PC-3 (cell line): ENCODE measurements around the gene TSPAN17. TPM values are rescaled to one million over a fixed set of nuclear protein-coding genes. Genes with fewer than 3 reads are reported as not detected.

Experiments
- ATAC-seq: fragments of 200-7000 bp; cut with Tn5 transposase; 2 replicates; pipeline ENCODE4 v1.9.1; 2020; ENCODE audit warnings: mild to moderate bottlenecking, moderate library complexity
- BruUV-seq: library from RNA; stranded (reverse); fragments of 400-500 nt; replicated peaks from 2 replicates; lab custom pipeline; 2021; lab: Mats Ljungman, UMichigan
- CTCF ChIA-PET: fragments of 300-600 bp; sonication (Branson Sonifier 250); formaldehyde crosslinking; loops from one replicate; lab custom pipeline; 2022; ENCODE audit warnings: antibody characterized with exemption; lab: Charles Lee
- POLR2A ChIA-PET: fragments of 300-600 bp; sonication (Branson Sonifier 250); formaldehyde crosslinking; loops from one replicate; lab custom pipeline; 2022; ENCODE audit warnings: antibody characterized with exemption; ENCODE audit not compliant: unreplicated experiment; lab: Charles Lee
- DNase-seq: peaks from one replicate; pipeline ENCODE4 v3.0.0-alpha.2; 2015
- H2AFZ ChIP-seq: fragments of 300-600 bp; sonication (generic); 2 replicates; pipeline ENCODE4 v1.6.0; 2016; ENCODE audit warnings: antibody characterized with exemption, low read length
- H3F3A ChIP-seq: fragments of 300-600 bp; sonication (generic); one replicate; pipeline ENCODE4 v1.6.0; 2017; ENCODE audit warnings: antibody characterized with exemption, low read length, control low read depth, mild to moderate bottlenecking; ENCODE audit not compliant: unreplicated experiment
- H3K27ac ChIP-seq: fragments of 300-600 bp; sonication (generic); 2 replicates; pipeline ENCODE4 v1.5.1; 2016; ENCODE audit warnings: mild to moderate bottlenecking, low read length
- H3K27me3 ChIP-seq: fragments of 300-600 bp; sonication (generic); 2 replicates; pipeline ENCODE4 v1.6.1; 2016; ENCODE audit warnings: low read length, mixed read lengths
- H3K36me3 ChIP-seq: fragments of 300-600 bp; sonication (generic); 2 replicates; pipeline ENCODE4 v1.6.1; 2016; ENCODE audit warnings: low read depth, mixed run types, low read length, mixed read lengths
- H3K4me1 ChIP-seq: fragments of 300-600 bp; sonication (generic); 2 replicates; pipeline ENCODE4 v1.5.1; 2016; ENCODE audit warnings: low read length; ENCODE audit not compliant: insufficient read depth
- H3K4me2 ChIP-seq: fragments of 300-600 bp; sonication (generic); 2 replicates; pipeline ENCODE4 v1.6.0; 2016; ENCODE audit warnings: low read length
- H3K4me3 ChIP-seq: fragments of 300-600 bp; sonication (generic); 2 replicates; pipeline ENCODE4 v1.5.1; 2016; ENCODE audit warnings: mild to moderate bottlenecking, low read length, mixed read lengths
- H3K79me2 ChIP-seq: fragments of 300-600 bp; sonication (generic); 2 replicates; pipeline ENCODE4 v1.6.1; 2017; ENCODE audit warnings: low read length, mixed read lengths
- H3K9ac ChIP-seq: fragments of 300-600 bp; sonication (generic); 2 replicates; pipeline ENCODE4 v1.6.0; 2016; ENCODE audit warnings: mild to moderate bottlenecking, low read length
- H3K9me2 ChIP-seq: fragments of 300-600 bp; sonication (generic); replicated peaks from 2 replicates; pipeline ENCODE4 v1.6.1; 2016; ENCODE audit warnings: mixed run types, low read length, mixed read lengths
- H3K9me3 ChIP-seq: fragments of 300-600 bp; sonication (generic); 2 replicates; pipeline ENCODE4 v1.6.1; 2016; ENCODE audit warnings: low read length, mixed read lengths
- H4K20me1 ChIP-seq: fragments of 300-600 bp; sonication (generic); 2 replicates; pipeline ENCODE4 v1.6.1; 2016; ENCODE audit warnings: low read length, mixed read lengths
- CTCF ChIP-seq: fragments of 300-600 bp; sonication (generic); conservative IDR thresholded peaks from 2 replicates; pipeline ENCODE4 v1.5.1; 2017; ENCODE audit warnings: antibody characterized with exemption, low read depth, mild to moderate bottlenecking, low read length
- EZH2 ChIP-seq: fragments of 300-600 bp; sonication (generic); IDR thresholded peaks from one replicate; pipeline ENCODE4 v1.6.1; 2017; ENCODE audit warnings: antibody characterized with exemption, mild to moderate bottlenecking, low read length; ENCODE audit not compliant: unreplicated experiment
- EZH2phosphoT487 ChIP-seq: fragments of 300-600 bp; sonication (generic); IDR thresholded peaks from 2 replicates; pipeline ENCODE4 v1.6.1; 2018; ENCODE audit warnings: mild to moderate bottlenecking, antibody characterized with exemption, low read length, borderline replicate concordance
- intact Hi-C: fragments of 100-400 bp; cut with micrococcal nuclease; formaldehyde crosslinking; loops from 2 replicates; pipeline ENCODE4 v1.9.0; 2023
- total RNA-seq: library from RNA; depleted of rRNA; stranded (reverse); fragments of >200 nt; gene quantifications from 2 replicates; pipeline ENCODE4 v1.2.3, GENCODE V29; 2014

TSPAN17 gene
- total RNA-seq, 1 experiment from 2014 or later: 47.3 TPM

GRCh38 chr5:176627582-176627981 is 19.7 kb upstream of the TSPAN17 start:
- no peak for DNase-seq
- Histone ChIP-seq H3K79me2 (no peaks in the 10 kb centered on the region), H3K4me2 (no peak overlapping the region), H3F3A (no peaks in the 10 kb centered on the region), H2AFZ (no peak overlapping the region), H3K27ac (no peak overlapping the region), H3K9me3 (no peaks in the 10 kb centered on the region), H3K9ac (no peak overlapping the region), H3K36me3 (no peaks in the 10 kb centered on the region), H3K27me3 (peaks cover 7% of the 10 kb centered on the region; the same call in 1 of the 2 replicates), H4K20me1 (no peaks in the 10 kb centered on the region), H3K9me2 (no peaks in the 10 kb centered on the region), H3K4me3 (no peak overlapping the region), H3K4me1 (peaks cover 42% of the 10 kb centered on the region)
- no peak for ATAC-seq
- ChIA-PET CTCF (no interaction called here), POLR2A (no interaction called here)
- no TSS peak for BruUV-seq
- no peak for TF ChIP-seq EZH2
- intact Hi-C loops: no loop called here

- Histone ChIP-seq H3K4me2 (no peak overlapping the region), H3K9me3 (no peaks in the 10 kb centered on the region), H3F3A (no peaks in the 10 kb centered on the region), H3K4me3 (no peak overlapping the region), H3K4me1 (peaks cover 42% of the 10 kb centered on the region), H3K9me2 (no peaks in the 10 kb centered on the region), H3K36me3 (no peaks in the 10 kb centered on the region), H3K27ac (no peak overlapping the region), H2AFZ (no peak overlapping the region), H4K20me1 (no peaks in the 10 kb centered on the region), H3K27me3 (peaks cover 13% of the 10 kb centered on the region; the same call in 1 of the 2 replicates), H3K79me2 (no peaks in the 10 kb centered on the region), H3K9ac (no peak overlapping the region)
- intact Hi-C loops: no loop called here
- no peak for ATAC-seq
- peak; percentile 37 for DNase-seq
- ChIA-PET POLR2A (interaction anchor here (0.7 kb wide), 1 partner anchor 728 kb away, joined by 7 read pairs; no protein-coding TSS in a partner anchor), CTCF (no interaction called here)
- no TSS peak for BruUV-seq
- TF ChIP-seq CTCF: no peak
Observed at GRCh38 chr5:176628406-176629228, 18.7 kb upstream of the TSPAN17 start.

- peak overlapping the region; percentile 66 for H3K4me3 ChIP-seq
- TF ChIP-seq EZH2 (no peak), CTCF (no peak), EZH2phosphoT487 (no peak)
- H3K9ac ChIP-seq: no peak overlapping the region
- no peaks in the 10 kb centered on the region for H3F3A ChIP-seq
- H4K20me1 ChIP-seq: no peaks in the 10 kb centered on the region
- H3K9me2 ChIP-seq: no peaks in the 10 kb centered on the region
- DNase-seq (no peak), ATAC-seq (no peak)
- H3K4me2 ChIP-seq: peak overlapping the region; percentile 82
- peak overlapping the region; percentile 69 for H2AFZ ChIP-seq
- intact Hi-C loops: no loop called here
- H3K27me3 ChIP-seq: peaks cover 18% of the 10 kb centered on the region; the same call in 1 of the 2 replicates
- no peak overlapping the region for H3K27ac ChIP-seq
- BruUV-seq: no TSS peak
- ChIA-PET POLR2A (no interaction called here), CTCF (no interaction called here)
- no peaks in the 10 kb centered on the region for H3K36me3 ChIP-seq
- H3K4me1 ChIP-seq: peaks cover 42% of the 10 kb centered on the region
- H3K79me2 ChIP-seq: no peaks in the 10 kb centered on the region
- no peaks in the 10 kb centered on the region for H3K9me3 ChIP-seq
Observed at GRCh38 chr5:176629317-176629852, 17.9 kb upstream of the TSPAN17 start.
